Measurements from ENCODE around the gene SPATA16. TPM values are rescaled to one million over a fixed set of nuclear protein-coding genes. Genes with fewer than 3 reads are reported as not detected.

Gene SPATA16
- total and polyA plus RNA-seq, 2 of the 13 experiments (the other 11 are each of a cell fraction or from before 2014, with no cell fraction given), result not detected

- no peak for TF ChIP-seq DDIT3 (CRISPR knock-in tag; IDR thresholded peaks at IDR 0.05)
Observed at GRCh38 chr3:172848910-172849309, 292.1 kb downstream of the SPATA16 start (continued).

- ChIA-PET POLR2A (no interaction called here), CTCF (ENCODE audit: low intra/inter-chr PET ratio, low total read pairs) (no interaction called here)
- intact Hi-C loops (cut with micrococcal nuclease; ENCODE audit: unreplicated experiment), result no loop called here
- in situ Hi-C loops (cut with HindIII; ENCODE audit: extremely low pct_ligation_motif_present, low pct_unique_long_range_greater_than_20kb), result no loop called here
- Histone ChIP-seq H3K36me3 (replicated peaks in 1 of 2; ENCODE audit: control insufficient read depth in 1 of 2, insufficient read depth in 2 of 2, low read length in 2 of 2) (no peaks in the 10 kb centered on the region), H2AFZ (ENCODE audit: low read length) (no peak overlapping the region), H3K27ac (ENCODE audit: extremely low read length, insufficient read depth, low read length) (no peak overlapping the region), H3K79me2 (ENCODE audit: insufficient read depth, low read length) (no peaks in the 10 kb centered on the region), H3K9ac (ENCODE audit: insufficient read depth, low read depth, low read length) (no peak overlapping the region), H3K27me3 (ENCODE audit: control insufficient read depth in 1 of 2, insufficient read depth in 2 of 2, low read length in 2 of 2) (peaks cover 0 to 4% of the 10 kb centered on the region in 2 experiments; a peak in 1 of 5 replicates), H4K20me1 (ENCODE audit: insufficient read depth, low read length) (no peaks in the 10 kb centered on the region), H3K4me1 (ENCODE audit: insufficient read depth, low read length) (no peaks in the 10 kb centered on the region), H3K4me2 (ENCODE audit: low read depth, low read length) (no peak overlapping the region), H3K4me3 (replicated peaks in 1 of 3; ENCODE audit: insufficient read depth in 1 of 3, low read depth in 2 of 3, low read length in 3 of 3) (no peak overlapping the region), H3K9me3 (ENCODE audit: low read length) (no peaks in the 10 kb centered on the region)
- no peak for FAIRE-seq
- no peak for DNase-seq (ENCODE audit: low spot score)
- BruUV-seq (replicated peaks), result no TSS peak
- no peak for ATAC-seq
- no peak for TF ChIP-seq POLR2AphosphoS2 (IDR thresholded peaks at IDR 0.05; ENCODE audit: low read depth, low read length)
- peak; percentile 30; the same call in 1 of the 2 replicates for TF ChIP-seq MAFF (IDR thresholded peaks at IDR 0.05; ENCODE audit: low read depth, low read length)
- TF ChIP-seq NFKBIZ (CRISPR knock-in tag; IDR thresholded peaks at IDR 0.05), result no peak
- no peak for TF ChIP-seq ZNF501 (CRISPR knock-in tag; IDR thresholded peaks at IDR 0.05)
- TF ChIP-seq ZNF703 (CRISPR knock-in tag; IDR thresholded peaks at IDR 0.05; ENCODE audit: borderline replicate concordance), result no peak
- no peak for TF ChIP-seq TMF1 (CRISPR knock-in tag; IDR thresholded peaks at IDR 0.05; ENCODE audit: low read depth)
- TF ChIP-seq IRX3 (CRISPR knock-in tag; IDR thresholded peaks at IDR 0.05; ENCODE audit: borderline replicate concordance, low read depth), result no peak
- TF ChIP-seq REST (IDR thresholded peaks at IDR 0.05; ENCODE audit: borderline replicate concordance in 1 of 2, low read depth in 1 of 2, low read length in 2 of 2), result no peak
- no peak for TF ChIP-seq ARID5B (CRISPR knock-in tag; IDR thresholded peaks at IDR 0.05)
- TF ChIP-seq ATF3 (CRISPR knock-in tag; IDR thresholded peaks at IDR 0.05), result no peak
- TF ChIP-seq MAFK (conservative IDR thresholded peaks at IDR 0.05 in 1 of 2, IDR thresholded peaks at IDR 0.05 in 1 of 2; ENCODE audit: low read length in 2 of 2), result peak; percentile 30 to 49; a peak in 3 of 4 replicates
- no peak for TF ChIP-seq ATF6 (CRISPR knock-in tag; conservative IDR thresholded peaks at IDR 0.05)
Observed at GRCh38 chr3:172847292-172847691, 293.7 kb downstream of the SPATA16 start.
